Heart left ventricle (tissue), 16 donors: Measurements from ENCODE around the gene FOLR2. TPM values are rescaled to one million over a fixed set of nuclear protein-coding genes. Genes with fewer than 3 reads are reported as not detected.
"Not testable (repeated sequence)": the region's sequence is repeated elsewhere in the genome, so short reads cannot be mapped to it uniquely, and the experiment has no call there.

ENCODE experiments used
- ATAC-seq, 4 donors: fragments of 200-7000 bp; cut with Tn5 transposase; one replicate each; pipeline ENCODE4 v1.9.1; 2020 to 2022; ENCODE audit warnings: moderate library complexity in 4 of 4, mild to moderate bottlenecking in 3 of 4, moderate number of reproducible peaks in 1 of 4
- DNase-seq, 5 donors: peaks; one replicate each; pipeline ENCODE4 v3.0.0-alpha.2; 2020
- H3K27ac ChIP-seq, 12 donors: fragments of 200-600 bp; sonication (generic) in 4 of 12; one replicate each; pipeline versions ENCODE4 v1.5.0 to v1.8.0; 2016 to 2022; ENCODE audit warnings: mild to moderate bottlenecking in 2 of 12
- H3K27me3 ChIP-seq, 9 donors: fragments of 200-600 bp; sonication (generic) in 2 of 9; one replicate each; pipeline versions ENCODE4 v1.5.1 to v1.8.0; 2016 to 2022; ENCODE audit warnings: mild to moderate bottlenecking in 3 of 9
- H3K36me3 ChIP-seq, 9 donors: fragments of 200-600 bp; sonication (generic) in 2 of 9; one replicate each; pipeline versions ENCODE4 v1.5.0 to v1.8.0; 2018 to 2022; ENCODE audit warnings: mild to moderate bottlenecking in 2 of 9
- H3K4me1 ChIP-seq, 12 donors: fragments of 200-600 bp; sonication (generic) in 4 of 12; one replicate each; pipeline versions ENCODE4 v1.5.0 to v1.8.0; 2016 to 2022; ENCODE audit warnings: mild to moderate bottlenecking in 3 of 12
- H3K4me3 ChIP-seq, 12 donors: fragments of 200-600 bp; sonication (generic) in 4 of 12; one replicate each; pipeline versions ENCODE4 v1.5.0 to v1.8.0; 2017 to 2022; ENCODE audit warnings: mild to moderate bottlenecking in 9 of 12, moderate library complexity in 4 of 12
- H3K9me3 ChIP-seq, 12 donors: fragments of 200-600 bp; sonication (generic) in 4 of 12; one replicate each; pipeline versions ENCODE4 v1.5.0 to v1.8.0; 2016 to 2022; ENCODE audit warnings: mild to moderate bottlenecking in 1 of 12
- CTCF ChIP-seq, 12 donors: fragments of 200-600 bp; sonication (generic) in 4 of 12; IDR thresholded peaks; one replicate each; pipeline versions ENCODE4 v1.5.0 to v1.8.0; 2018 to 2022; ENCODE audit warnings: antibody characterized with exemption in 12 of 12, mild to moderate bottlenecking in 5 of 12
- POLR2A ChIP-seq, 2 donors: fragments of 450-650 bp; IDR thresholded peaks; one replicate each; pipeline ENCODE4 v1.6.1; 2017; ENCODE audit warnings: antibody characterized with exemption in 2 of 2, mild to moderate bottlenecking in 2 of 2, moderate library complexity in 2 of 2
- WGBS, 4 donors: extraction: QIAGEN DNeasy Blood & Tissue Kit in 2 of 4; methylation state at CpG; one replicate each; pipeline versions ENCODE4 v1.1.5 to v1.1.7; 2013 to 2018; 5-methylcytosine and 5-hydroxymethylcytosine counted together
- intact Hi-C, 10 donors: fragments of 100-400 bp; cut with DNase I; formaldehyde crosslinking; loops; one replicate each; pipeline versions ENCODE4 v1.11.1 to v1.14.2; 2022
- long read RNA-seq, 3 donors: library from polyadenylated mRNA; unstranded; transcript quantifications; one replicate each; pipeline ENCODE4 v2.0.0, GENCODE V29; 2020 to 2021
- polyA plus RNA-seq, 2 donors: library from polyadenylated mRNA; stranded (reverse); fragments of 200-250 nt; gene quantifications; one replicate each; pipeline ENCODE4 v1.2.3, GENCODE V29; 2013
- total RNA-seq, 9 donors: library from RNA; depleted of rRNA in 2 of 9; stranded (reverse); fragments of >200 nt in 2 of 9; fragmentation: NEBNext Ultra II Directional in 3 of 9; extraction: Animal tissue kit (Norgen Biotek cat#: 25700) in 3 of 9; gene quantifications; one replicate each; pipeline versions ENCODE4 v1.1.0 to v1.2.4, GENCODE V29; 2016 to 2023
- donor health status: ischemic (EF 13 %, LVEDD 7.1; RV severe dilation, severe dysfunction).
- donor health status: healthy with polysubstance abuse.
- donor health status: DM: no; HTN: yes; CAD: no.
- donor health status: DM: no; HTN: no; CAD: no.
- donor health status: ischemic (EF 25% LVEDD 6.9; RV normal size, moderate dysfunction).
- donor health status: ischemic (EF 25% LVEDD 5.7; RV mildly dilated, moderate dysfunction).
- donor health status: healthy.
- donor health status: DM: yes; HTN: yes; CAD: no.
- donor health status: ischemic (EF 35%, LVEDD 5.7; RV mildly dilated, moderate dysfunction).
- donor health status: nonischemic (EF 11% LVEDD 7.7; RV severe dilation, severe dysfunction).
- donor health status: DM: yes; HTN: yes; CAD: no.
- donor health status: PGD.
- donor health status: ischemic (EF 29% LVEDD 5.4; RV normal size, mild dysfunction).
- donor health status: nonischemic (EF 23%, LVEDD 6.1; RV moderate dilation, normal function).

Gene FOLR2
- total RNA-seq: 100 to 1,000 TPM in 1 of 9 donors, 10 to 100 TPM in 7, 1 to 10 TPM in 1; 9.6 to 136 (median 18.0) TPM
- polyA plus RNA-seq: 1 to 10 TPM; 5.0 to 6.5 TPM
- long read RNA-seq, donor 1, transcript FOLR2-201 (5 exons, 1,138 nt): major isoform, 13 of 20 reads
- long read RNA-seq, donor 1, partial matches to known transcripts: 3 of 20 reads
- long read RNA-seq, donor 1, other reads (novel, unspliced or antisense): 0 of 20 reads
- long read RNA-seq, donor 2, transcript FOLR2-201 (5 exons, 1,138 nt): major isoform, 5 of 9 reads
- long read RNA-seq, donor 2, partial matches to known transcripts: 2 of 9 reads
- long read RNA-seq, donor 2, other reads (novel, unspliced or antisense): 0 of 9 reads
- long read RNA-seq, donor 3, transcript FOLR2-201 (5 exons, 1,138 nt): major isoform, 6 of 6 reads
- long read RNA-seq, donor 3, partial matches to known transcripts: 0 of 6 reads
- long read RNA-seq, donor 3, other reads (novel, unspliced or antisense): 0 of 6 reads

DNA sequence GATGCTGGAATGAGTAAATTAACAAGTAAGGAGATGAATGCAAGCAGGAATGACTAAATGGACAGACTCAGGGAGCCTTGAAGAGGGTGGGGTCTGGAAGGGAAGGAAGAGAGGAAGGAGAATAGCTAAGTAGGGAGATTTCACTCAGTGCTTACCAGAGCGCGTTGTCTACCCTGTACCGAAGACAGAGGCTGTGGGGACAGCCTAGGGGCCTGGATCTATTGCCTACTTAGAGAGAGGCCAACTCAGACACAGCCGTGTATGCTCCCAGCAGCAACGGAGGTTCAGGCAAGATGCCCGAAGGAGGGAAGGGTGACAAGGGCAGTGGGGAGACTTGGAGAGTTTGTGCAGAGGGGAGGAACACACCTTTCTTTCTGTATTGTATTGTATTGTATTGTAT lies at the start of gene FOLR2:
Gene FOLR2 (plus strand): TSS at position 157 of the 400 bp plus-strand sequence. CDS start 1,791 bp downstream, outside the sequence.
- TF ChIP-seq CTCF (IDR thresholded peaks at IDR 0.05): no peak
- no peak for TF ChIP-seq POLR2A (IDR thresholded peaks at IDR 0.05)
- H3K4me3 ChIP-seq: peak within 1 kb of the TSS in 8 of 12 donors; percentile 7 to 54 (median 34)
- DNase-seq (no peak), ATAC-seq (peak in 3 of 4 donors; percentile 43 to 75 (median 49))
- H3K36me3 ChIP-seq: no peaks in the 10 kb centered on the region
- H3K9me3 ChIP-seq: no peaks in the 10 kb centered on the region
- peaks cover 0 to 32% (median 0%) of the 10 kb centered on the region in 12 donors for H3K4me1 ChIP-seq
- H3K27me3 ChIP-seq: peaks cover 0 to 7% (median 0%) of the 10 kb centered on the region in 9 donors
- peak within 1 kb of the TSS in 4 of 12 donors; percentile 14 to 86 (median 25) for H3K27ac ChIP-seq
- WGBS, 4 donors: 75 to 81% (median 79%) methylated on average over 6 of the region's 6 CpGs
- intact Hi-C loops: no loop called here

DNA sequence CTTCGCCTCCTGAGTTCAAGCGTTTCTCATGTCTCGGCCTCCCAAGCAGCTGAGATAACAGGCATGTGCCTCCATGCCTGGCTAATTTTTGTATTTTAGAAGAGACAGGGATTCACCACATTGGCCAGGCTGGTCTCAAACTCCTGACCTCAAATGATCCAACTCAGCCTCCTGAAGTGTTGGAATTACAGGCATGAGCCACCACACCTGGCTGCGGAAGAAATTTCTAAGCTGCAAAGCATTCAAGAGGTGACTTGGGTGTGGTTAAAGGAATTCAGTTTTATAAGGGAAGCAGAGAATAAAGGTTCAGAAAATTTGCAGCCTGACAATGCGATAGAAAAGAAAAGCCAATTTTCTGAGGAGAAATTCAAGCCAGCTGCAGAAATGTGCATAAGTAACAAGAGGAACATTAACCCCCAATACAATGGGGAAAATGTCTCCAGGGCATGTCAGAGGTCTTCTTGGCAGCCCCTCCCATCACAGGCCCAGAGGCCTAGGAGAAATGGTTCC lies 47.5 kb upstream of the FOLR2 start:
- ATAC-seq, H3K27me3 ChIP-seq, intact Hi-C loops, H3K36me3 ChIP-seq, H3K27ac ChIP-seq, H3K4me1 ChIP-seq, H3K4me3 ChIP-seq, H3K9me3 ChIP-seq, DNase-seq: not testable (repeated sequence)
- WGBS, 4 donors: 93 to 96% (median 95%) methylated on average over 5 of the region's 5 CpGs

DNA sequence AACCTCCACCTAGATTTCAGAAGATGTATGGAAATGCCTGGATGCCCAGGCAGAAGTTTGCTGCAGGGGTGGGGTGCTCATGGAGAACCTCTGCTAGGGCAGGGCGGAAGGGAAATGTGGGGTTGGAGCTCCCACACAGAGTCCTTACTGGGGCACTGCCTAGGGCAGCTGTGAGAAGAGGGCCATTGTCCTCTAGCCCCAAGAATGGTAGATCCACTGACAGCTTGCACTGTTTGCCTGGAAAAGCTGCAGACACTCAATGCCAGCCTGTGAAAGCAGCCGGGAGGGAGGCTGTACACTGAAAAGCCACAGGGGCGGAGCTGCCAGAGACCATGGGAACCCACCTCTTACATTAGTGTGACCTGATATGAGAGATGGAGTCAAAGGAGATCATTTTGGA lies 46.8 kb upstream of the FOLR2 start:
- H3K27ac ChIP-seq, H3K27me3 ChIP-seq, H3K36me3 ChIP-seq, intact Hi-C loops, H3K9me3 ChIP-seq, H3K4me1 ChIP-seq, DNase-seq, ATAC-seq, H3K4me3 ChIP-seq: not testable (repeated sequence)
- 76 to 86% (median 81%) methylated on average over 3 of the region's 3 CpGs for WGBS, 4 donors

DNA sequence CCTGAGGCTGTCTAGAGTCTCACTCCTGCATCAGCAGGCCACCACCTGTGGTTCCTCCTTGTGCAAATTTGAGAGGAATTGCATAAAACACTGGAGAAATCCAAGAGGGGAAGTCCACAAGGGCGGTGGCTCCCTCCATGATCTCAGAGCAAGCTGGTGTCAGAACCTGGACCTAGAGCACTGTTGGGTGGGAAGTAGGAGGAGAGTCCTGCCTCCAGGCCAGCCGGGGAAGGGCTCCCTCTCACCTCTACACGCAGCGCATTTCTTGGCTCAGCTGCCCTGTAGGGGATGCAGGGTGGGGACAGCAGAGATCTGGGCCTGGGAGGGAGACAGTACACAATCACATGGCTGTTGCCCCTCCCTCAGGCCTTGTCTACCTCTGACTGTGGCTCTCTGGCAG lies 44.6 kb upstream of the FOLR2 start:
- DNase-seq, H3K27ac ChIP-seq, H3K27me3 ChIP-seq, intact Hi-C loops, H3K9me3 ChIP-seq, H3K4me1 ChIP-seq, H3K4me3 ChIP-seq, H3K36me3 ChIP-seq: not testable (repeated sequence)
- ATAC-seq: peak in 1 of 4 donors; percentile 42
- WGBS, 4 donors: 44 to 69% (median 61%) methylated on average over 4 of the region's 4 CpGs

GRCh38 chr11:72173291-72173690 lies 43.3 kb upstream of the FOLR2 start:
- DNase-seq (no peak), ATAC-seq (no peak)
- Histone ChIP-seq H3K9me3 (no peaks in the 10 kb centered on the region), H3K27ac (no peak overlapping the region), H3K27me3 (peaks cover 0 to 3% (median 0%) of the 10 kb centered on the region in 9 donors), H3K4me3 (no peak overlapping the region), H3K36me3 (no peaks in the 10 kb centered on the region), H3K4me1 (no peaks in the 10 kb centered on the region)
- intact Hi-C loops: no loop called here
- WGBS, 4 donors: 67 to 96% (median 82%) methylated on average over 3 of the region's 3 CpGs
- TF ChIP-seq POLR2A (IDR thresholded peaks at IDR 0.05) (no peak), CTCF (IDR thresholded peaks at IDR 0.05) (no peak)
